AG10803 (cell line): ENCODE measurements around the gene RTN4RL1.

Source experiments
- DNase-seq: peaks from one replicate; pipeline ENCODE4 v3.0.0; 2010; ENCODE audit warnings: low read depth
- H3K4me3 ChIP-seq: 2 replicates; pipeline ENCODE4 v1.5.1; 2011; ENCODE audit warnings: mild to moderate bottlenecking, low read length, control low read depth
- TF ChIP-seq, protein P1 (sequence below): conservative IDR thresholded peaks from 2 replicates; pipeline ENCODE4 v1.5.1; 2011; ENCODE audit warnings: mild to moderate bottlenecking, low read length, control low read depth, inconsistent platforms

Gene RTN4RL1

DNA sequence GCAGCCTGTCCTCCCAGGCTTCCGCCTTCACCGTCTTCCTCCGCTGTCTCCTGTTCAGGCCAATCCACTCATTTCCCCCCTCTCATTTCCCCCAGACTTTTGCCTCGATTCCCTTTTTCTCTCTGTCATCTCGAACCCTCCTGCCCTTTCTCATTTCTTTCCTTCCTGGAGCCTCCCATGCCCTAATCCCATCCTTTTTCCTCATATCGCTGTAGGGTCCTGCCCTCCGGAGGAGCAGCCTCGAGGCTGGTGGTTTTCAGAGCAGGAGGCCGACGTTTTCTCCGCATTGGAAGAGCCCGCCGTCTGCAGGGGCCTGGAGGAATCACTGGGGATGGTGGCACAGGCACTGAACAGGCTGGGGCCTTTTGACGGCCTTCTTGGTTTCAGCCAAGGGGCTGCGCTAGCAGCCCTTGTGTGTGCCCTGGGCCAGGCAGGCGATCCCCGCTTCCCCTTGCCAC lies 17.3 kb upstream of the RTN4RL1 start:
- H3K4me3 ChIP-seq: peak overlapping the region; percentile 91
- no peak for DNase-seq

GRCh38 chr17:2041561-2042389 lies 16.6 kb upstream of the RTN4RL1 start, which contains the start of gene OVCA2:
TSS of gene OVCA2 (plus strand) at chr17:2042022. CDS start at chr17:2042048, 26 bp downstream.
- peak; percentile 89 for DNase-seq
- TF ChIP-seq, protein P1, sequence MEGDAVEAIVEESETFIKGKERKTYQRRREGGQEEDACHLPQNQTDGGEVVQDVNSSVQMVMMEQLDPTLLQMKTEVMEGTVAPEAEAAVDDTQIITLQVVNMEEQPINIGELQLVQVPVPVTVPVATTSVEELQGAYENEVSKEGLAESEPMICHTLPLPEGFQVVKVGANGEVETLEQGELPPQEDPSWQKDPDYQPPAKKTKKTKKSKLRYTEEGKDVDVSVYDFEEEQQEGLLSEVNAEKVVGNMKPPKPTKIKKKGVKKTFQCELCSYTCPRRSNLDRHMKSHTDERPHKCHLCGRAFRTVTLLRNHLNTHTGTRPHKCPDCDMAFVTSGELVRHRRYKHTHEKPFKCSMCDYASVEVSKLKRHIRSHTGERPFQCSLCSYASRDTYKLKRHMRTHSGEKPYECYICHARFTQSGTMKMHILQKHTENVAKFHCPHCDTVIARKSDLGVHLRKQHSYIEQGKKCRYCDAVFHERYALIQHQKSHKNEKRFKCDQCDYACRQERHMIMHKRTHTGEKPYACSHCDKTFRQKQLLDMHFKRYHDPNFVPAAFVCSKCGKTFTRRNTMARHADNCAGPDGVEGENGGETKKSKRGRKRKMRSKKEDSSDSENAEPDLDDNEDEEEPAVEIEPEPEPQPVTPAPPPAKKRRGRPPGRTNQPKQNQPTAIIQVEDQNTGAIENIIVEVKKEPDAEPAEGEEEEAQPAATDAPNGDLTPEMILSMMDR: peak; percentile 46
- H3K4me3 ChIP-seq: peak within 1 kb of the TSS; percentile 91

More for the DNA sequence above, 17.3 kb upstream of the RTN4RL1 start:
- TF ChIP-seq, protein P1: peak; percentile 40

- no peak for DNase-seq
- TF ChIP-seq, protein P1: no peak
- peak overlapping the region; percentile 91 for H3K4me3 ChIP-seq
Observed at GRCh38 chr17:2040942-2041560, 15.9 kb upstream of the RTN4RL1 start.

- no peak for DNase-seq
- TF ChIP-seq, protein P1: no peak
- no peak overlapping the region for H3K4me3 ChIP-seq
Observed at GRCh38 chr17:2040219-2040827, 15.2 kb upstream of the RTN4RL1 start.

DNA sequence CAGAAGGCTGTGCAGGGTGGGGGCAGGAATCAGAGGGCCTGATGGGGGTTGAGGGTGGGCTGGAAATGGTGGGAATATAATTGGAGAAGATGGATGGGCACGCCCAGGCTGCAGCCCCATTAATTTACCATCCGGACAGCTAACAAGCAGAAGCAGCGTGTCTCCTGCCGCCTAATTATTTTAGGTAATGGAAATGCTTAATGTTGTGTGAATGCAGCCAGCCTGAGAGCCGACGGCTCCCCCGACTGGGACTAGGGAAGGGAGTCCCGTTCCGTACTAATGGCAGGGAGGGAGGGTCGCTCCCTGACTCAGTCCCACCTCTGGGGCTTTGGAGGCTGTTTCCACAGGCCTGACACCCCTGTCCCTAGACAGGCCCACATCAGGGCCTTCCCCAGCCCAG lies 12.0 kb upstream of the RTN4RL1 start:
- DNase-seq: no peak
- no peak overlapping the region for H3K4me3 ChIP-seq
- TF ChIP-seq, protein P1: no peak

DNA sequence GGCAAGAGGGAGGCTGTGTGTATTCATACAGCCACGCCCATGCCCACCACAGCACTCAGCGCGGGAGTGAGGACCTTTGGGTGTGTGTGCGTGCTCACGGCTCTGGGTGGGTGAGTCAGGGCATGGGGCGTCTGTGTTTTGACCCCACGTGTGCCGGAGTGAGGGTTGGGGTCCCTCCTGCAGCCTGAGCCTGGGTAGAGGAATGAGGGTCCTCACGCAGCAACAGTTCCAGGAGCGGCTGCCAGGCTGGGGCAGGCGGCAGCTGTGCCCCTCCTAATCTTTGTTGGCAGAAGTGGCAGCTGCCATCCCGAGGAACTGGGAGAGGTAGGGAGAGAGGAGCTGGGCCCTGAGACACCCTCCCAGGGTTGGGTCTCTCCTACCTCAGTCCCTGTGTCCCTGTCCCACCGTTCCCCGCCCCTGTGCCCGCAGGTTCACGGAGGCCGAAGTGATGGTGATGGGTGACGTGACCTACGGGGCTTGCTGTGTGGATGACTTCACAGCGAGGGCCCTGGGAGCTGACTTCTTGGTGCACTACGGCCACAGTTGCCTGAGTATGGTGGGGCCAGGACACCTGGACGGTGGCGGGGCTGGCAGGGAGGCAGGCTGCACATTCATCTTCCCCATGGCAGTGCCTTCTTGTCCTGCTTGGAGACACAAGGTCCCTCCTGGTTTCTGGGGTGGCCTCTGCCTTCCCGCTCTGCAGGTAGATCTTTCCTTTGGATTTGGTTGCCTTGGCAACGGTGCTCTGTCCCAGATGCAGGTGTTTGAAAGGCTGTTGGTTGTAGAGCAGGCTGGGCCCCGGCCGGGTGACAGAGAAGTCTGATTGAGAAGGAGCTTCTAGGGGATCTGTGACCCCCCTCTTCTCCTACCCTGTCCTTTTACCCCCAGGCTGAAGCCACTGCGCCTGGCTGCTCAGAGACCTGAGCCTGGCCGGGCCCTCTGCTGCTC lies 10.7 kb upstream of the RTN4RL1 start:
- H3K4me3 ChIP-seq: no peak overlapping the region
- no peak for DNase-seq
- TF ChIP-seq, protein P1: no peak
